ENCODE data around the gene ZSCAN10. TPM values are rescaled to one million over a fixed set of nuclear protein-coding genes. Genes with fewer than 3 reads are reported as not detected.

ZSCAN10 gene
- total RNA-seq, 1 donor from 2014 or later: not detected

DNA sequence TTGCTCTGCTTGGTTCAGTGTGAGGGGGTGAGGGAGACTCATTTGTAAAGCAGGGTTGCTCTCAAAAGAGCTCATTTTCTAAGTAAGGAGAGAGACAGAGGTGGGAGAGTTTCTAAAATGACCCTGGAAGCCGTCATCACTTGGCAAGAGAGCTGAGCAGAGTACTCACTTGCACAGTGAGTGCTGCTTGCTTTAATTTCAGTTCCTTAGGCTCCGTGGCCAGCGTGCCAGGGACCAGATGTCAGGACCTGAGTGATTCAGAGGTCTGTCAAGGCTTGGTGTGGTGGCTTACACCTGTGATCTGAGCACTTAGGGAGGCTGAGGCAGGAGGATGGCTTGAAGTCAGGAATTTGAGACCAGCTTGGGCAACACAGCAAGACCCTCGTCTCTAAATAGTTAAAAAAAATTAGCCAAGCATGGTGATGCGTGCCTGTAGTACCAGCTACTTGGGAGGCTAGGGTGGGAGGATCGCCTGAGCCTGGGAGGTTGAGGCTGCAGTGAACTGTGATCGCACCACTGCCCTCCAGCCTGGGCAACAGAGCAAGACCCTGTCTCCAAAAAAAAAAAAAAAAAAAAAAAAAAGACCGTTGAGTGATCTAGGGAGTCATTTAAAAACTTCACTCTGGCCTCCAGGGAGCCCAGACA lies 24.0 kb upstream of the ZSCAN10 start:
- no peaks in the 10 kb centered on the region for H3K9me3 ChIP-seq
- intact Hi-C loops (cut with DNase I): no loop called here
- DNase-seq (no peak), ATAC-seq (no peak)
- H3K36me3 ChIP-seq: peaks cover 30% of the 10 kb centered on the region
- no peak overlapping the region for H3K4me3 ChIP-seq
- no peak overlapping the region for H3K27ac ChIP-seq
- no peaks in the 10 kb centered on the region for H3K27me3 ChIP-seq (ENCODE audit: low read depth)
- TF ChIP-seq CTCF (IDR thresholded peaks at IDR 0.05): no peak
- H3K4me1 ChIP-seq: peaks cover 20% of the 10 kb centered on the region

- no peak for DNase-seq
- H3K27me3 ChIP-seq (ENCODE audit: low read depth): no peaks in the 10 kb centered on the region
- no peak overlapping the region for H3K4me3 ChIP-seq
- TF ChIP-seq CTCF (IDR thresholded peaks at IDR 0.05): no peak
- H3K27ac ChIP-seq: no peak overlapping the region
- no peaks in the 10 kb centered on the region for H3K9me3 ChIP-seq
- intact Hi-C loops (cut with DNase I): no loop called here
- H3K4me1 ChIP-seq: peaks cover 18% of the 10 kb centered on the region
- H3K36me3 ChIP-seq: peaks cover 37% of the 10 kb centered on the region
- no peak for ATAC-seq
Observed at GRCh38 chr16:3121851-3122467, 22.9 kb upstream of the ZSCAN10 start.

DNA sequence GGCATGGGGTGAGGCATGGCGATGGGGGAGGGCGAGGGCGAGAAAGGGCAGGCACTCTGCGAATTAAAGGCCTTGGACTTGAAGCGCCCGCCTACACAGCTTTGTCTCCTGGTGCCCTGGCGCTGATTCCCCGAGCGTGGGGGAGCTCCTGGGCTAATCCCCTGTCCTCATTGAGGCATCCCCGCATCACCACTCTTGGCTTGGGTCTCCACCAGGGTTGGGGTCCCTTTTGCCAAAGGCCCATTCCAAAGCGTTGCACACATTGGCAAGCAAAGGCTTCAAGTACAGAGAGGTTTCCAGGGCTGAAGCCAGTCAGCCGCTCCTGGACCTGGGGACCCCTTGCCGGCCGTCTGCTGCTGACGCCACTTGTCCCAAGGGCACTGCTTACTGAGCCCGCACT lies 21.3 kb upstream of the ZSCAN10 start:
- H3K4me3 ChIP-seq: no peak overlapping the region
- DNase-seq: no peak
- peaks cover 51% of the 10 kb centered on the region for H3K36me3 ChIP-seq
- H3K27ac ChIP-seq: no peak overlapping the region
- H3K4me1 ChIP-seq: peaks cover 18% of the 10 kb centered on the region
- no peaks in the 10 kb centered on the region for H3K9me3 ChIP-seq
- TF ChIP-seq CTCF (IDR thresholded peaks at IDR 0.05): no peak
- intact Hi-C loops (cut with DNase I): no loop called here
- ATAC-seq: no peak
- H3K27me3 ChIP-seq (ENCODE audit: low read depth): no peaks in the 10 kb centered on the region

DNA sequence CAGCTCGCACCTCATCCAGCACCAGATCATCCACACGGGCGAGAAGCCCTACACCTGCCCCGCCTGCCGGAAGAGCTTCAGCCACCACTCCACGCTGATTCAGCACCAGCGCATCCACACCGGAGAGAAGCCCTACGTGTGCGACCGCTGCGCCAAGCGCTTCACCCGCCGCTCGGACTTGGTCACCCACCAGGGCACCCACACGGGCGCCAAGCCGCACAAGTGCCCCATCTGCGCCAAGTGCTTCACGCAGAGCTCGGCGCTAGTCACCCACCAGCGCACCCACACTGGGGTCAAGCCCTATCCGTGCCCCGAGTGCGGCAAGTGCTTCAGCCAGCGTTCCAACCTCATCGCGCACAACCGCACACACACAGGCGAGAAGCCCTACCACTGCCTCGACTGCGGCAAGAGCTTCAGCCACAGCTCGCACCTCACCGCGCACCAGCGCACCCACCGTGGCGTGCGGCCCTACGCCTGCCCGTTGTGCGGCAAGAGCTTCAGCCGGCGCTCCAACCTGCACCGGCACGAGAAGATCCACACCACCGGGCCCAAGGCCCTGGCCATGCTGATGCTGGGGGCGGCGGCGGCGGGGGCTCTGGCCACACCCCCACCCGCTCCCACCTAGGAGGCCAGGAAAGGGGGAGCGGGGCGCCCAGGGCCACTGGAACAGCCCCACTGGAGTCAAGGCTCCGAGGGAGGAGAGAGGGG lies 20.8 kb upstream of the ZSCAN10 start:
- Histone ChIP-seq H3K9me3 (no peaks in the 10 kb centered on the region), H3K27ac (no peak overlapping the region), H3K4me3 (no peak overlapping the region), H3K27me3 (ENCODE audit: low read depth) (no peaks in the 10 kb centered on the region), H3K4me1 (peaks cover 12% of the 10 kb centered on the region), H3K36me3 (peaks cover 55% of the 10 kb centered on the region)
- ATAC-seq (no peak), DNase-seq (no peak)
- intact Hi-C loops (cut with DNase I): no loop called here
- TF ChIP-seq CTCF (IDR thresholded peaks at IDR 0.05): no peak

- intact Hi-C loops (cut with DNase I): no loop called here
- Histone ChIP-seq H3K36me3 (peaks cover 56% of the 10 kb centered on the region), H3K27me3 (ENCODE audit: low read depth) (no peaks in the 10 kb centered on the region), H3K9me3 (no peaks in the 10 kb centered on the region), H3K27ac (no peak overlapping the region), H3K4me1 (peaks cover 15% of the 10 kb centered on the region), H3K4me3 (no peak overlapping the region)
- DNase-seq: no peak
- ATAC-seq: no peak
- no peak for TF ChIP-seq CTCF (IDR thresholded peaks at IDR 0.05)
Observed at GRCh38 chr16:3119286-3119685, 20.2 kb upstream of the ZSCAN10 start.
